Activated CD8-positive, alpha-beta memory T cell treated with anti-CD3 and anti-CD28 coated beads, Interleukin-2, amount 50 U/mL, for 48 hours (primary cell): ENCODE measurements around the gene TTLL12.

ENCODE experiments used
- DNase-seq: peaks from one replicate; pipeline ENCODE4 v3.0.0-alpha.2; 2020

The TTLL12 gene

DNA sequence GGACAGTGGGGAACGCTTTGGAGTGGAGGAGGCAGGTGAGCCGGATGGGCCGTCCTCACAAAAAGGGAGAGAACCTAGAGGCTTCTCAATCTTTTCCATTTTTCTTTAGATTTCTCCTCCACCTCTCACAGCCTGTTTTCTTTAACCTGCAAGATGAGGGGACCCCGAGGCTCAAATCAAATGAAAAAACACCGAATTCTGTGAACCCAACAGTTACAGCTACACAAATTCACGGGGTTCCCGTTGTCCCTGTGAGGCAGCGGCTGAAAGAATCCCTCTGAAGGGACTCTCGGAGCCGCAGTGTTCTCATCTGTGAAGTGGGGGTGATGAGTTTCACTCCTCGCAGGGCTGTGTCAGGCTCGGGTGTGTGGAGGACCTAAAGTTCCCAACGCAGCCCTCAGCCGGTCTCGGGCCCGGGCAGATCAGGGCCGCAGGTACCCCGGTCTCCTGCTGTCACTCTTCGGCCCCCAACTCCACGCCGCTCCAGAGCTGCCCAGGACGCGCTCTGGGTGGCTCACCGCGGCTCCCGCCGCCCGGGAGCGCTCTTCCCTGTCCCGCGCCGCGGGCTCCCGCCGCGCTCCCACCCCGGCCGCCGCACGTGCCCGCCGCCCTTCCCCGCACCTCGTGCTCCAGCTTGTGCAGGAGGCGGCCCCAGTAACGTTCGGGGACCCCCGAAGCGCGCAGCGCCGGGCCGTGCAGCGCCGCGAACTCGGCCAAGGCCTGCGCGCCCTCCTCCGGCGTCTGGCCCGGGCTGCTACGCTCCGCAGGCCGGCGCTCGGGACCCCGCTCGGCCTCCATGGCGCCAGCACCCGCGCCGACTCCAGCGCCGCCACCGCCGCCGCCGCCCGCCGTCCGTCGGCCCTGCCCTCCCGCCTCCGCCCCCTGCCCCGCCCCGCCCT is at the start of gene TTLL12:
Gene TTLL12, minus strand, starts transcription at position 863 of the 899 bp plus-strand sequence. Its CDS starts 65 bp downstream, at position 798.
- DNase-seq = peak; percentile 79

DNA sequence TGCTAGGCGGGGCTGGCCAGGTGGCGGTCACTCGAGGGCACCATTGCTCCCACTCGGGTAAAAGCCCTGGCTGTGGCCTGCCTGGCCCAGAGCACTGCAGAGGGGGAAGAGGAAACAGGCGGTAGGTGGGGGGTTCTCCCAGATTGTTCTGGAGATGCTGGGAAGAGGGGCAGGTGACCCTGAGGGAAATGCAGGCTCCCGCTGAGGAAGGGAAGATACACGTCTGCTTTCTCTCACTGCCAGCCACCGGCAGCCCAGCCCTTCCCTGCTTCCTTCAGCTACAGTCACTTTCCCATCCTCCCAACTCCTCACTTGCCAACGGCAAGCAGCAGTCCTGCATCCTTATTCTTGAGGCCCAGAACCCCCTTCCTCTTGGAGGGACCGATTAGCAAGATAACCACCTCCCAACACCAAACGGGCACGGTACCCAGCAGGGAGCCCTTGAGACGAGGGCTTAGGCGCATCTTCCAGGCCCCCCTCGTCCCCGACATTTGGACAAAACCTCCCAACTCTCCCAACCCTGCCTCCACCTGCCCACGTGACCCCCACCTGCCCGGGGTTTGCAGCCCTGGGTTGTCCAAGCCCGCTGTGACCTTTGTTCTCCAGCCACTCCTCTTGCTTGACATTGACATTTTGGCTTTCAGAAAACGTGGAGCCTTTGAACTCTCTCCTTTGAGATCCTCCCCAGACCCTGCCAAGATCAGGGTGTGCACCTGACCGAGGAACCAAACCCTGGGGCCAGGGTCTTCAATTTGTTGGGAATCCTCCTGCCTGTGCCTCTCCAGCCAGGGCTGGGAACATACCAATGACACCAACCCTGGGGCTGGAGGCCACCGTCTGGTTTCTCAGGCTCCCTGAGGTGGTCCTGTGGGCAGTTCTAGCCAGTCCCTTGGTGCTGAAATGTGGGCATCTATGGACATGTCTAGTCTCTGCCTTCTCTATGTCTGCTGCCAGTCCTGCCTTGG is 48.8 kb upstream of the TTLL12 start:
- no peak for DNase-seq

DNA sequence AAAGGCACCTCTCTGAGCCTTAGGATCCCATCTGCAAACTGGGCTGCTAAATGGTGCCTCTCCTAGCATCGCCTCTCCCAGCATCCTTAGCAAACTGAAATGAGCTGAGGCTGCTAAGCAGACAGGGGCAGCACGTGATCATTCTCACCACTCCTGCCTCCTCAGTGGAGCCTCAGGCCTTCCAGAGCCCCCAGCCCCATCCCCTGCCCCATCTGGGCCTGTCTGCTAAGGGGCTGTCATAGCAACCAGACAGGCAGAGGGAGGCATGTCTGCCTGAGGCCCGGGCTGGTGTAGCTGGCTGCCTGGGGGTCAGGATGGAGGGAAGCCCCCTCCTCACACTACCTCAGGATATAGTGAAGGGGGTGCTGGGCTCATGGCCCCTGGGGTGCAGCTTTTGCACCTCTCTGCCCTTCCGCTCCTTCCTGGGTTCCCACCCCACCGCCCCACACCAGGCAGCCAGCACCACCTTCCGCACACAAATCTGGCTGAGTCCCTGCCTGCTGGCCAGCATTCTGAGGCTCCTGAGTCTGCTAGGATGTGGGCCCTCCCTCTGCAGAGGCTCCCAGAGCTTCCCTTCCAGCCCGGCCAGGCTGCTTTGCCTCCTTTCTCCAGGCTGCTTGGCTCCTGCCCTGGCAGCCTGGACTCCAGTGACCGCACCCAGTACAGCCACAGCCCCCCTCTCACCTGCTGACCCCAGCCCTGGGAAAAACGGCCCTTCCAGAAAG is 47.5 kb upstream of the TTLL12 start:
- no peak for DNase-seq

DNA sequence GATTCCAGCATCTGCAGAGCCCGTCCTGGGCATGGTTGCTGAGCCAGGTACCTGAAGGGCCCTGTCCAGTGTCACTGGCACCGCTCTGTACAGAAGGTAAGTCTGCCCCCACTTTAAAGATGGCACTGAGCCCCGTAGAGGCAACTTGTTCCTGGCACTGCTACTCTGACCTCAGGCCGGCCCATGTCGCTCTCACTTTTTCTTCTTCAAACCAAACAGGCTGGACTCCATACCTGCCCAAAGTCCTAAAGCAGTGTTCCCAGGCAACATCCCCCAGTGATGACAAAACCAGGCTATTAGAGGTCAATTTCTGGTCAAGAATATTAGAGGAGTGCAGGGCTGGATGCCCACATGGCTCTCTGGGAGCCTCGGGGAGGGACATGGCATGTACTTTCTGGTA is 46.6 kb upstream of the TTLL12 start:
- no peak for DNase-seq

DNA sequence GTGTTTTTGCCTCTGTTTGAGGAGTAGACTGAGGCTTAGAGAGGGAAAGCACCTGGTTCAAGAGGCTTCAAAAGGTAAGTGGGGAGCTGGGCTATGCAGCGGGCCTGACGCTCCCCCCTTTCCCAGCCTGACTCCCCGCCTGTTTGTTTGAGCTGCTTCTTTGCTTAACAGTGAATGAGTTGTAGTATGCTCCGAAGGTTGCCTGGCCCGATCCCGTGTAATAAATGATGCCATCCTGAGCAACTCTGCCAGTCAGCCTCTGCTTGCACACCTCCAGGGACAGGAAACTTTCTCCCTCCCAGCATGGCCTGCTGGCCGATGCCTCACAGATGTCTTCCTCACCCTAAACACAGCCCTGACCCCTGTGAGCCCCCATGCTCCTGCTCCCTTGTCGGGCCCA is 45.5 kb upstream of the TTLL12 start:
- DNase-seq = no peak

DNA sequence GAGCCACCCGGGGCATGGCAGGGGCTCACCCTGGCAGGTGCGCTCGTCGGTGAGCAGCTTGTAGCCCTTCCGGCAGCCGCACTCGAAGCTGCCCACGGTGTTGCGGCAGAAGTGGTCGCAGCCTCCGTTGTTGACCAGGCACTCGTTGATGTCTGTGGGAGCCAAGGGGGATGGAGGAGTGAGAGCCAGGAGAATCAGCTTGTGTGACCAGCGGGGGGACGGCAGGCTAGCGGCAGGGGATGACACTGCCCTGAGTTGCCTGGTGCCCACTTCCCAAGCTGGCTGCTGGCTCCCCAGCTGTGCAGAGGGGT is 44.7 kb upstream of the TTLL12 start:
- DNase-seq = no peak

DNA sequence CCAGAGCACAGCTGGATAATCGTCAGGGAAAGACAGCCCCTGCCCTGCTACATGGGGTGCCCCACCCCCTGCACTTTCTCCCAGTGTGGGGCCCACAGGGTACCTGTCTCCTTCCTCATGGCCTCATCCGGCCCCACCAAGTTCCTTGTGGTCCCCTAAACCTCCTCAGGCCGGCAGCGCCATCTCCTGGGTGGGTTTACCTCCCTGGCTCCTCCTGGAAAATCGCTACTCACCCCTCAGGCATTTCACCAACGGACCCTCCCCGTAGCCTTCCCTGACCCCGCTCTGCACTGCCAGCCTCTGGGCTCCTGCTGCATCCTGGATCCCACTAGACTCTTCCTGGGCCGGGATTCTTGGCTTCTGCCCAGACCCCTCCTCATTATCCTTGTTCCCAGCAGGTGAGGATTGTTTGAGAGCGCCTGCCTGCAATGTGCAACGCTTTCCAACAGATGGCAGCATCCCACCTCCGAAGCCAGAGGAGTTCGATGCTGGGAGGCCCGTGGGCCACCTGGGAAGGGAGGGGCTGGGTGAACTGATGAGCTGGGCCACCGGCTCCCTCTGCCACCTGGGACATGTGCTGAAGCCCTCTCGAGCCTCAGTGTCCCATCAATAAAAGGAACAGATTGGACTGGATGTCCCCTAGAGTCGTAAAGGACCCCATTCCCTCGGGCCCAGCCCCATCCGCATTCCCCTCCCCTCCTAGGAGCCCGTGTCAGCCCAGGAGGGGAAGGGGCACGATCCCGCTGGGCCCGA is 44.2 kb upstream of the TTLL12 start:
- peak; percentile 85 for DNase-seq

DNA sequence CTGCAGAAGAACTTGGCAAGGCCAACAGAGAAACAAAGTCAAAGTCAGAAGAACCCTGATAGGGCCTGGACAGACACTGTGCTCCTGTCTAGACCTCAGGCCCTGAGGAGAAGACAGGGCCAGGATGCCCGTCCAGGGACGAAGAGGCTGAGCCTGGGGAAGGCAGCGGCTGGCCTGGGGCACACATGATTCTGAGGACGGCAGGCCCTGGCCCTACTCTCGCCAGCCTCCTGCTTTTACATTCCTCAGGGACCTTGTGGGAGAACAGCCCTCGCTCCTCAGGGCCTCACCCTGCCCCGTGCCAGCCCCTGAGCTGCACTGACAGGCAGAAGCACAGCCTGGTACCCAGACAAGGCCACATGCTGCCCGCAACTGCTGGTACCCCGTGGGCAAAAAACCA is 43.6 kb upstream of the TTLL12 start:
- DNase-seq = no peak

DNA sequence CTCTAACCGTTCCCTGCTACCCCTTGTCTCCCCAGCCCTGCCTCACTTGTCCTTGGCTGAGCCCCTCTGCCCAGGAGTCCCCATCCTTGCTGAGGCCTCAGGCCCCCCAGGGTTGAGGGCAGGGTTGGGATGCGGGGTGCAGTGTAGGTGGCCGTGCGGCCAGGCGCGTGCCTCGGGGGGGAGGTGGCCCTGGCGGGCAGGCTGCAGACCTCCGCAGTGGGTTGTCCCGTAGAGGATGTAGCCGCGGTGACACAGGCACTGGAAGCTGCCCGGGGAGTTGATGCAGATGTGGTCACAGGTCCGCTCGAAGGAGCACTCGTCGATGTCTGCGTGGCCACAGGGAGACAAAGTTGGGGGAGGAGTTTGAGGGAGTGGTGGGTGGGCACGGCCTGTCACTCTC is 41.9 kb upstream of the TTLL12 start:
- DNase-seq = no peak

DNA sequence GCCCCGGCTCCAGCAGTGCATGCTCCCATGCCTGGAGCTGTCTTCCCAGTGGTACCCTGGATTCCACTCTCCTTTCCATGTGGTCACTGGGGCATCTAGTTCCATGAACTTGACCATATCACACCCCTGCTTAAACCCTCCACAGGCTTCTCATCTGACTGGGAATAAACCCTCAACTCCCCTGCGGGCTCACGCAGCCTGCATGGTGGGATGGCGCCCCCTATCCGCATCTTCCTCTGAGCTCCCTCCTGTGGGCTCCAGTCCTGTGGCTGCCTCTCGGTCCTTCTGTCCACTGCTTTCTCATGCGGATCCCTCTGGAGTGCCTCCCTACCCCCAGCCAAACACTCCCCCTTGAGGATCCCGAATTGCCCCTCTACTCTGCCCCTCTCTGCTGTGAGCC is 41.4 kb upstream of the TTLL12 start:
- DNase-seq = peak; percentile 68

DNA sequence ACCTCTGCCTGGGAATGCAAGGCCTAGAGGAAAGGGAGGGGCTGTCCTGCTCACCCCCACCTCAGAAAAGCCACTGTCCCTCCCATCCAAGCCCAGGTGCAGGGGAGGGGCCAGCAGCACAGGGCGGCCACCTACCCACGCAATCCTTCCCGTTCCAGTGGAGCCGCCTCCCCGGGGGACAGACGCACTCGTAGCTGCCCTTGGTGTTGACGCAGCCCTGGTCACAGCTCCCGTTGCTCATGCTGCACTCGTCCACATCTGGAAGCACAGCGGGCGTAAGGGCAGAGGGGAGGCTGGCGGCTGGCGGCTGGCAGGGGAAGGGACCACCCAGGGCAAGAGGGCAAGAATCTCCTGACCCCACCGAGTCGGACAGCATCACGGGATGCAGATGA is 40.3 kb upstream of the TTLL12 start:
- DNase-seq = no peak

DNA sequence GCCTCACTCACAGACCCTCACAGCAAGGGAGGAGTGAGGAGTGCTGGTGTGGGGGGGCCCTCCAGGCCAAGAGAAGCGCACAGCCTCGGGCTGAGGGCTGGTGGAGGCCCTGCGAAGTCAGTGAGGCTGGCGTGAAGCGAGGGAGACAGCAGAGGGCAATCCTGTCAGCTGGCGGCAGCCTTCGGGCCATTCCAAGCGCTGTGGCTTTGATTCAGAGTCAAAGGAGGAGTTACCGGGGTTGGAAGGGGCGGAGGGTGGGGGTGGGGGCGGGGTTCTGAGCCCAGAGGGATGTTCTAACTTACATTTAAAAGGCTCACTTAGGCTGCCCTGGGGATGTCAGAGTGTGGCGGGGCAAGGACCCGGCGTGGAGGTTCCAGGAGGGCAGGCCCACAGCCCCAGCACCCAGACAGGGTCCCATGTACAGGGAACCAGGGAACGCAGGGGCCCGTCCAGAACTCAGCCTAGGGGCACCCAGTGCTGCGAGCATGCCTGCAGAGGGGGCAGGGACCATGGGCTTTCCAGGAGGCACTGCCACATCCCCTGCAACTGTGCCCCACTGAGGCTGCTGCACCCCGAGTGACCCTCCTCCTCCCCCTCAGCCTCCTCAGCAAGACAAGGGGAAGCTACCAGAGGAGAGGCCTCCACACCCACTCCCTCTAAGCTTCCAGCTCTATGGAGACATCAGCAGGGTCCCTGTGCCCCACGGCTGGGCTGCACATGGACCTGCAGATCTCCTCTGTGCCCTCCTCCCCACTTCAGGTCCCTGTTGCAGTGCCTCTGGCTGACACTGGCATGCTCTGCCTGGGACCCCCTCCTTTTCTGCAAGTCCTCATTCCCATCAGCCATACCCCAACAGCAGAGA is 39.7 kb upstream of the TTLL12 start:
- no peak for DNase-seq

DNA sequence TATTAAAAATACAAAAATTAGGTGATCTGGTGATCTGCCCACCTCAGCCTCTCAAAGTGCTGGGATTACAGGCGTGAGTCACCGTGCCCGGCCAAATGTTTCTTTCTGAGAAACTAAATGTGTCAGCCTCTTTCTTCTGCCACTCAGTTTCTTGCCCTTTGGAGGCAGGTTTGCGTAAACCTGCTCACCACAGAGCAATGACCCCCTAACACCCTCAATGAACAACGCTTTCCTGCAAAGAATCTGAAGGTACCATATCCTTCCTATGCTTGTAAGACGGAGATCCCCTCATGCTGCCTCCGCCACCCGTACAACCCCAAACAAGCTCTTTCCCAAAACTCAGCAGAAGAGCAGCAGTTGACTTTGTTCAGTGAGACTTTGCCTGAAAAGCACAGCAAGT is 38.7 kb upstream of the TTLL12 start:
- no peak for DNase-seq

DNA sequence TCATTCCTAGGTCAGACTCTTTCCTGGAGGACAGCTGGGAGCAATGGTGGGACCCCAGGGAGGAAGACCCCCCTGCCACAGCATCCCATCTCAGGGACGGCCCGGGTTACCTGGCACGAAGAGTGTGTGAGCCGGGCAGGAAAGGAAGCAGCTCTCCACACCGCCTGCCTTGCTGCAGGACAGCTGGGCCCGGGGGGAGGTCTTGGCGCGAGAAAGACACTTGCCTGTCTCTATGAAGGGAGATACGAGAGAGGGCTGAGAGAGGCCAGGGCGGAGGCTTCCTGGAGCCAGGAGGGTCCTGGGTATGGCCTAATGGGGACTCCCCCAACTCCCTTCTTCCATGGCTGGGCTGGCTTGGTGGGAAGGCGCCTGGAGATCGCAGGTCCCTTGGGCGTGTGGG is 36.1 kb upstream of the TTLL12 start:
- no peak for DNase-seq

DNA sequence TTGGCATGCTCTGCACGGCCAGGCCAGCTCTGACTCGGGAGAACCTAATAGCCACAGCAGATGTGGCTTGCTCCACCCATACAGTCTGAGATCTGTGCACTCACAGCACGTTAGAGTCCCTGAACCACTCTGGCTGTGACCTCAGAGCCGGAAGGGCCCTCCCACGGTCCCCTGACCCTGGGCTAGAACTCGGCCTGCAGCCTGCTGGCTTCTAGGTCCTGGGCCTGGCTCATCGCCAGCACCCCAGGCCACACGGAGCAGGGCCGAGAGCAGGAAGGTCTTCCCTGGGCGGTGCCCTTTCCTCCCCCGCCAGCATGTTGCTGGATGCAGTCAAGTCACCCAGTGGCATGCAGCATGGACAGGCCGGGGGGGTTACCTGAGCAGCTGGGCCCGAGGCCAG is 35.3 kb upstream of the TTLL12 start:
- no peak for DNase-seq

DNA sequence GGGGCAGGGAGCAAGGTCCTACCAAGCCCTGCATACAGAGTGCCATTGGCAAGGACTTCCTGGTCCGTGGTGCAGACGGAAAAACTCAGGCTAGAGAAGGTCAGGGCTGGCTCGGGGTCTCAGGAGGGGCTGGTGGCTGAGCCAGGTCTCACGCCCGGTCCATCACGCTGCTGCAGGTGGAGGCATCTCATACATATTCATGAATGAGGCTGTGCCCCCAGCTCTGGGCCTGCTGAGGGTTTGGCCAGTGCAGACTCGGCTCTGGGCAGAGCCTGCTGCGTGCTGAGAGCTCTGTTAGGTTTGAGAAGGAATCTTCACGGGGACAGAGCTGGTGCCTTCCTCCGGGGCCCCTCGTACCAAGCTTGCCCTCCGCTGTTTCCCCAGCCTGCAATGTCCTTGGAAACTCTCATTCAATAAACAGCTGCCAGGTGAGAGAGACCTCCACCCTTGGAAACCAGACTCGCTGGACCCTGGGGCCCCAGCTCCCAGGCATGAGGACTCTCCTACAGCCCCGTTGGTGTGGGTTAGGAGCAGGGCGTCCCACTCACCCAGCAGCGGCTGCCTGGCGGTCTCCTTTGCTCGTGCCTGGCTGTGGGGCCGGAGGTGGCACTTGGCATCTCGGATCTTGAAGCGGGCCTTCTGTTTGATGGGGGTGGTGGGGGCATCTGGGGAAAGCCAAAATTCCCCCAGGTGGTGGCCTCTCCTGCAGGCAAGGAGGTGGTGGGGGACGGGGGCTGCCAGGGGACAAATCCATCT is 33.9 kb upstream of the TTLL12 start:
- no peak for DNase-seq

DNA sequence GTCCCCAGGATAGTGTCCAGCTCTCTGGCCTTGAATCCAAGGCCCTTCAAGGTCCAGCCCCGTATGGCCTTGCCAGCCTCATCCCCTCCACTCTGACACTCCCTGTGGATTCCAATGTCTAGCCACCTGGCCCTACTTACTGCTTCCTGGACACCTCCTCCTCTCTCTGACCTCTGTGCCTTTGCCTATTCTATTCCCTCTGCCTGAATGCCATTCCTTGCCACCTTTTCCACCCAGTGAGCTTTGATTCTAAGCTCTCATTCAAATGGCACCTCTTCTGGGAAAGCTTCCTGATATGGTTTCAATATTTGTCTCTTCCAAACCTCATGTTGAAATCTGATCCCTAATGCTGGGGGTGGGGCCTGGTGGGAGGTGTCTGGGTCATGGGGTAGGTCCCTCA is 31.9 kb upstream of the TTLL12 start:
- no peak for DNase-seq

DNA sequence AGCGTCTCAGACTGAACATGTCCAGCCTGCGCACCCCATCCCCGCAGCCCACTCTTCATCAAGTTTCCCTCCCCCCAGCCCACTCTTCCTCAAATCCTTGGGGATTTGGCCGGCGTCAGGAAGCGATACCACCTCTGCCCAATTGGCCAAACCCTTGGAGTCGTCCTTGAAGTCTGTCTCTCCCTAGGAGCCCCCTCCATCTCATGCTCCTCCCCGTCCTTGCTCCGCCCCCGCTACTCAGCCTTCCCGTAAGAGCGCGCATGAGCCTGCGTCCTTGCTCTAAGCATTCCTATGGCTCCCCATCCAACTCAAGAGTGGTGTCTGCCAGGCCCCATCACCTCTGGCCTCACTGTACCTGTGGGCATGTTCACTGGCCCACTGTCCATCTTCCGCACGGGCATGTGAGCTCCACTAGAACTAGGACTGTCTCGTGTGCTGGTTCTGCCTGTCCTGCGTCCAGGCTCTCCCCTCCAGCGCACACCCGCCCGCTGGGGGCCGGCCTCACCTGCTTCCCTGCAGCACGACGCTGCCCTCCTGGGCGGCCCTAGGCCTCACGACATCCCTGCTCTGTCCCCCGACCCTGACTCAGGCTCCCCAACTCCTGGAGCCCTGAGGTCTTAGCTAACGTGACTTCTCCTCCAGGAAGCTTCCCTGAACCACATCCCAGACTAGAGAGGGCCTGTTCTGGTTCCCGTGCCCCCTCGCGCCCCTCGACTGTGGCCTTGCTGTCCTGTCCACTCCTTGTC is 30.5 kb upstream of the TTLL12 start:
- no peak for DNase-seq

DNA sequence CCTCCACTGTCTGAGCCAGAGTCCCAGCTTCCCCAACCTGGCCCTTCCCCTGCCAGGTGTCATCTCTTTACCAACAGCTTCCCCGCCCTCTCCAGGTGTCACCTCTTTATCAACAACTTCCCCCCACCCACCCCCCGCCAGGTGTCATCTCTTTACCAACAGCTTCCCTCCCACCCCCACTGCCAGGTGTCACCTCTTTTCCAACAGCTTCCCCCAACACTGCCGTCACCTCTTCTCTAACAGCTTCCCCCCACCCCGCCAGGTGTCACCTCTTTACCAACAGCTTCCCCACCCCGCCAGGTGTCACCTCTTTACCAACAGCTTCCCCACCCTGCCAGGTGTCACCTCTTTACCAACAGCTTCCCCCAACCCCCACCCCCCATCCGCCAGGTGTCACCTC is 29.8 kb upstream of the TTLL12 start:
- no peak for DNase-seq

DNA sequence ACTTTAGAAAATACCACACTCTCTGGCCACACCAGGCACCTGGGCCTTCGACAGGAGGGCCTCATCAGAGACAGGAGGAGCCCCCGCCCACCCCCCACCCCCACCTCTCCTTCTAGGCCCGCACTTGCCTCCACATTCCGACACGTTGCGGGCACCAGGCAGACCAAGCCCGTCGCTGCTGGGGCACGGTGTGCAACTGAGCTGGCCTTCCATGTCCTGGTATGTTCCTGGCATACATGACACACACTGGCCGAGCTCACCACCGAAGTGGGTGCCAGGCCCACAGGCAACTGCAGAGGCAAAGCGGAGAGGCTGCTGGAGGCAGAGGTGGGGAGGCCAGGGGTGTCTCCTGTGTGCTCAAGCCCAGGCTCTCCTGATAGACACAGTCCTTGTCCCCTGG is 27.0 kb upstream of the TTLL12 start:
- DNase-seq = no peak
